Measurements from ENCODE around the gene SAP30BP. TPM values are rescaled to one million over a fixed set of nuclear protein-coding genes. Genes with fewer than 3 reads are reported as not detected.

SAP30BP gene
- total RNA-seq, 1 experiment from 2014 or later = 26.5 TPM

DNA sequence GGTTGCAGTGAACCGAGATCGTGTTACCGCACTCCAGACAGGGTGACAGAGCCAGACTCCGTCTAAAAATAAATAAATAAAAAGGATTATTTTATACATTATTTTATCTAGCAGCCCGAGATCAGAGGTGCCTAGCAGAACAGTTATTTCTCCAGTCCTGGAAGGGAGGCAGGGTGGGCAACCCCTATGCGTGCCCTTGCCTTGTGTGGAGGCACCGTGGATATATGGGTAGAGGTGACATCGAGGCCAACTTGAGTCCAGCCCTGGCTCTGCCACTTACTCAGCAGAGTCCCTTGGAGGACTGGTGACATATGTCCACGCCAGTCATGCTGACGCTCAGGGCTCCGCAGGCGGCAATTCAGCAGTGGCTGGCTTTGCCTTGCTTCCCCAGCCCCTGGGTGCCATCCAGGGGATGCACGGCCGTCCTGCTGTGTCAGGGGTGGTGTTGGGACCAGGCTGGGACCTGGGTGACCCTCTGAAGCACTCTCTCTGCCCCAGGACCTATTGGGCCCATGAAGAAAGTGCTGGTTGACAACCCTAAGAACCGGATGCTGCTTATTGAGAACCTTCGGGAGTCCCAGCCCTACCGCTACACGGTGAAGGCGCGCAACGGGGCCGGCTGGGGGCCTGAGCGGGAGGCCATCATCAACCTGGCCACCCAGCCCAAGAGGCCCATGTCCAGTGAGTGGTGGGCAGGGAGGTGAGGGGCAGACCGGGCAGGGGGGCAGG lies 84.7 kb downstream of the SAP30BP start:
- H3K79me2 ChIP-seq (ENCODE audit: low read length) = no peaks in the 10 kb centered on the region
- H3K9ac ChIP-seq (ENCODE audit: low read length) = no peak overlapping the region
- H4K20me1 ChIP-seq (ENCODE audit: insufficient read depth, low read depth, low read length) = no peaks in the 10 kb centered on the region
- no peaks in the 10 kb centered on the region for H3K9me3 ChIP-seq (ENCODE audit: low read length)
- H3K36me3 ChIP-seq (ENCODE audit: insufficient read depth, low read length) = no peaks in the 10 kb centered on the region
- DNase-seq = no peak
- no peak overlapping the region for H3K27ac ChIP-seq (ENCODE audit: low read length)
- H3K27me3 ChIP-seq (ENCODE audit: low read length) = no peaks in the 10 kb centered on the region
- H3K4me1 ChIP-seq (ENCODE audit: low read length) = peaks cover 26% of the 10 kb centered on the region
- H3K4me3 ChIP-seq (ENCODE audit: low read length) = no peak overlapping the region
- H3K9me2 ChIP-seq (replicated peaks; ENCODE audit: insufficient read depth, low read length) = no peaks in the 10 kb centered on the region
- H3K4me2 ChIP-seq (ENCODE audit: low read depth, low read length, poor library complexity, severe bottlenecking) = no peak overlapping the region
- H2AFZ ChIP-seq (ENCODE audit: low read length) = no peak overlapping the region

DNA sequence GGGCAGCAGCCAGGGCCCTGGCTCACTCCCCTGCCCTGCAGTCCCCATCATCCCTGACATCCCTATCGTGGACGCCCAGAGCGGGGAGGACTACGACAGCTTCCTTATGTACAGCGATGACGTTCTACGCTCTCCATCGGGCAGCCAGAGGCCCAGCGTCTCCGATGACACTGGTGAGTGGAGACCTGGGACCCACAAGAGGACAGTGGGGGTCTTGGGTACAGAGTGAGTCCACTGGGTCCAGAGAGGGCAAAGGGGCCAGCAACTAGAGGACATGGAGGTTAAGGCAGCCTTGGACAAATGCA lies 85.2 kb downstream of the SAP30BP start:
- Histone ChIP-seq H3K27me3 (ENCODE audit: low read length) (no peaks in the 10 kb centered on the region), H4K20me1 (ENCODE audit: insufficient read depth, low read depth, low read length) (no peaks in the 10 kb centered on the region), H3K79me2 (ENCODE audit: low read length) (no peaks in the 10 kb centered on the region), H3K4me1 (ENCODE audit: low read length) (peaks cover 26% of the 10 kb centered on the region), H3K9me3 (ENCODE audit: low read length) (no peaks in the 10 kb centered on the region), H2AFZ (ENCODE audit: low read length) (no peak overlapping the region), H3K9me2 (replicated peaks; ENCODE audit: insufficient read depth, low read length) (no peaks in the 10 kb centered on the region), H3K27ac (ENCODE audit: low read length) (no peak overlapping the region), H3K9ac (ENCODE audit: low read length) (no peak overlapping the region), H3K36me3 (ENCODE audit: insufficient read depth, low read length) (no peaks in the 10 kb centered on the region), H3K4me2 (ENCODE audit: low read depth, low read length, poor library complexity, severe bottlenecking) (no peak overlapping the region), H3K4me3 (ENCODE audit: low read length) (no peak overlapping the region)
- no peak for DNase-seq

DNA sequence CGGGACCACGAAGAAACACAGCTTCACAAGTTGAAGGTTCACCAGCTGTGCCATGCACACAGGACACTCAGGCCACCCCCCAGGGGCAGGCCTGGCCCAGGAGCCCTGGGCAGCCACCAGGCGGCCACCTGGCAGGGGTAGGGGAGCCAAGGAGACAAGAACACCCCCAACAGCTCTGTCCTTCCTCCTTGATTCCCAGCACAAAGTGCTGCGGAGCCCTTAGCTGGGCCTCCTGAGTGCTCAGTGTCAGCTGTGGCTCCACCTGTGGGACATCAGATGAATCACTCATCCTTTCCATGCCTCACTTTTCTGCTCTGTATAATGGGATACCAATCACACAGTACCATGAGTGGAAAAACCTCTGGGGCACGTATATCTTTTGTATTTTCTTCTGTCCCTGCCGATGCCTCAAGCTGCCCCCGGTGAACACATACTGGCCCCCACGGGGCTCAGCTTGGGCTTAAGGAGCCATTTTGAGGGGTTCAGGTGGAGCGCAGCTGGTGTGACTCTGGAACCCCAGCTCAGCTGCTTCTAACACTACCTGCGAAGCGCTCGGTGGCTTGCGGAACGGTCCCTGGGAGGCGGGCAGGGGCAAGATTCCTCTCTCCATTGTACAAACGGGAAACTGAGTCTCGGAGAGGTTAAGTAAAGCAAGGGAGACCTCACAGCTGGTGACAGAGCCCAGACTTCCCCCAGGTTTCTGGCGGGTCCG lies 85.8 kb downstream of the SAP30BP start:
- Histone ChIP-seq H3K9me2 (replicated peaks; ENCODE audit: insufficient read depth, low read length) (no peaks in the 10 kb centered on the region), H3K4me3 (ENCODE audit: low read length) (peak overlapping the region; percentile 62; the same call in 1 of the 2 replicates), H3K36me3 (ENCODE audit: insufficient read depth, low read length) (no peaks in the 10 kb centered on the region), H2AFZ (ENCODE audit: low read length) (peak overlapping the region; percentile 97), H3K9ac (ENCODE audit: low read length) (peak overlapping the region; percentile 70), H3K79me2 (ENCODE audit: low read length) (no peaks in the 10 kb centered on the region), H3K27me3 (ENCODE audit: low read length) (no peaks in the 10 kb centered on the region), H3K9me3 (ENCODE audit: low read length) (no peaks in the 10 kb centered on the region), H3K4me2 (ENCODE audit: low read depth, low read length, poor library complexity, severe bottlenecking) (peak overlapping the region; percentile 83), H4K20me1 (ENCODE audit: insufficient read depth, low read depth, low read length) (no peaks in the 10 kb centered on the region), H3K4me1 (ENCODE audit: low read length) (peaks cover 26% of the 10 kb centered on the region), H3K27ac (ENCODE audit: low read length) (no peak overlapping the region)
- DNase-seq = peak; percentile 57

DNA sequence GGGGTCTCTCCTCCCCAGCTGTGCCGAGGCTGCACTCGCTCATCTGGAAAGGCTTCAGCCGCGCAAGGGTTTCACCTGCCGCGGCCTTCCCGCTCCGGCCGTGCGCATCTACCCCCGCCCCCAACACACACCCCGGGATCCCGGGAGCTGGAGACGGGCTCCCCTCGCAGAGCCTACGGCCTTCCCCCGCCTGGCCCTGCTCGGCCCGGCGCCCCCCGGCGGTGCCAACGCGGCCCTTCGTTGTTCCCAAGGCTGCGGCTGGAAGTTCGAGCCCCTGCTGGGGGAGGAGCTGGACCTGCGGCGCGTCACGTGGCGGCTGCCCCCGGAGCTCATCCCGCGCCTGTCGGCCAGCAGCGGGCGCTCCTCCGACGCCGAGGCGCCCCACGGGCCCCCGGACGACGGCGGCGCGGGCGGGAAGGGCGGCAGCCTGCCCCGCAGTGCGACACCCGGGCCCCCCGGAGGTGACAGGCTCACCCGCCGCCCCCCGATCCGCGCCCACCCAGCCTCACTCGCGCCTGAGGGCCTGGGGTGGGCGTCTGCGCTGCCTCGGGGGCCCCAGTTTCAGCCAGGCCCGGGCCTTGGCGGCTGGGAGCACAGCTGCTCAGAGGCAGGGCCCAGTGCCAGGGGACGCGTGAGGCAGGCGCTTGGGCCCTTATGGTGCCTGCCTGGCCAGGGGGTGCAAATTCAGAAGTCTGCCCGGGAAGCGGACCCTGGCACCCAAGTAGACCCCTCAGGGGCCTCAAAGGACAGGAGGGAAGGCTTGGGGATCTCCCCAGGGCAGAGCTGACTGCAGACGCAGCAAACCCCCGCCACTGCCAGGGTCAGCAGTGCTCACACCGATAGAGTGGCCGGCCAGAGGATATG lies 86.6 kb downstream of the SAP30BP start:
- H3K79me2 ChIP-seq (ENCODE audit: low read length) = no peaks in the 10 kb centered on the region
- no peaks in the 10 kb centered on the region for H4K20me1 ChIP-seq (ENCODE audit: insufficient read depth, low read depth, low read length)
- peak; percentile 90 for DNase-seq
- no peaks in the 10 kb centered on the region for H3K9me3 ChIP-seq (ENCODE audit: low read length)
- H3K36me3 ChIP-seq (ENCODE audit: insufficient read depth, low read length) = no peaks in the 10 kb centered on the region
- H3K27ac ChIP-seq (ENCODE audit: low read length) = no peak overlapping the region
- peak overlapping the region; percentile 70 for H3K9ac ChIP-seq (ENCODE audit: low read length)
- H3K4me3 ChIP-seq (ENCODE audit: low read length) = peak overlapping the region; percentile 62; the same call in 1 of the 2 replicates
- no peaks in the 10 kb centered on the region for H3K9me2 ChIP-seq (replicated peaks; ENCODE audit: insufficient read depth, low read length)
- peaks cover 26% of the 10 kb centered on the region for H3K4me1 ChIP-seq (ENCODE audit: low read length)
- no peaks in the 10 kb centered on the region for H3K27me3 ChIP-seq (ENCODE audit: low read length)
- peak overlapping the region; percentile 83 for H3K4me2 ChIP-seq (ENCODE audit: low read depth, low read length, poor library complexity, severe bottlenecking)
- peak overlapping the region; percentile 97 for H2AFZ ChIP-seq (ENCODE audit: low read length)

DNA sequence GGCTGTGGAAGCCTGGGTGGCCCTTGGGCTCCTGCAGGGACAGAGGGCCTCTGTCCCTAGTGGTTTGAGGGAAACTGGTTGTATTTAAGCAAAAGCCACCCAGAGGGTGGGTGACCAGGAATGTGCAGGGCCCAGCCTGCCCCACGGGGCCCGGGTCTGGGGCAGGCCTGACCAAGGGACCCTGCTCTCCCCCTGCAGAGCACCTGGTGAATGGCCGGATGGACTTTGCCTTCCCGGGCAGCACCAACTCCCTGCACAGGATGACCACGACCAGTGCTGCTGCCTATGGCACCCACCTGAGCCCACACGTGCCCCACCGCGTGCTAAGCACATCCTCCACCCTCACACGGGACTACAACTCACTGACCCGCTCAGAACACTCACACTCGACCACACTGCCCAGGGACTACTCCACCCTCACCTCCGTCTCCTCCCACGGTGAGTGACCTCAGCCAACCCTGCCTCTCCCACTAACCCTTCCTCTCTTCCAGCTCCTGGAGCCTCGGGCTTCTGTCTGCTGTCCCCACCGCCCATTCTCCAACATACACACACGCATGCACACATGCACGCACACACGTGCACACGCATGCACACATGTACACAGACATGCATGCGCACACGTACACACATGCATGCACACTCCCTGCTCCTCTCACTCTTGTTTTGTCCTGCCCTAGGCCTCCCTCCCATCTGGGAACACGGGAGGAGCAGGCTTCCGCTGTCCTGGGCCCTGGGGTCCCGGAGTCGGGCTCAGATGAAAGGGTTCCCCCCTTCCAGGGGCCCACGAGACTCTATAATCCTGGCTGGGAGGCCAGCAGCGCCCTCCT lies 87.5 kb downstream of the SAP30BP start:
- Histone ChIP-seq H3K9ac (ENCODE audit: low read length) (peak overlapping the region; percentile 70), H3K36me3 (ENCODE audit: insufficient read depth, low read length) (no peaks in the 10 kb centered on the region), H3K4me3 (ENCODE audit: low read length) (no peak overlapping the region), H3K9me3 (ENCODE audit: low read length) (no peaks in the 10 kb centered on the region), H4K20me1 (ENCODE audit: insufficient read depth, low read depth, low read length) (no peaks in the 10 kb centered on the region), H3K27me3 (ENCODE audit: low read length) (no peaks in the 10 kb centered on the region), H3K4me1 (ENCODE audit: low read length) (peaks cover 20% of the 10 kb centered on the region), H3K9me2 (replicated peaks; ENCODE audit: insufficient read depth, low read length) (no peaks in the 10 kb centered on the region), H3K27ac (ENCODE audit: low read length) (no peak overlapping the region), H3K79me2 (ENCODE audit: low read length) (no peaks in the 10 kb centered on the region), H2AFZ (ENCODE audit: low read length) (no peak overlapping the region; the same call in 1 of the 2 replicates), H3K4me2 (ENCODE audit: low read depth, low read length, poor library complexity, severe bottlenecking) (peak overlapping the region; percentile 83)
- no peak for DNase-seq

DNA sequence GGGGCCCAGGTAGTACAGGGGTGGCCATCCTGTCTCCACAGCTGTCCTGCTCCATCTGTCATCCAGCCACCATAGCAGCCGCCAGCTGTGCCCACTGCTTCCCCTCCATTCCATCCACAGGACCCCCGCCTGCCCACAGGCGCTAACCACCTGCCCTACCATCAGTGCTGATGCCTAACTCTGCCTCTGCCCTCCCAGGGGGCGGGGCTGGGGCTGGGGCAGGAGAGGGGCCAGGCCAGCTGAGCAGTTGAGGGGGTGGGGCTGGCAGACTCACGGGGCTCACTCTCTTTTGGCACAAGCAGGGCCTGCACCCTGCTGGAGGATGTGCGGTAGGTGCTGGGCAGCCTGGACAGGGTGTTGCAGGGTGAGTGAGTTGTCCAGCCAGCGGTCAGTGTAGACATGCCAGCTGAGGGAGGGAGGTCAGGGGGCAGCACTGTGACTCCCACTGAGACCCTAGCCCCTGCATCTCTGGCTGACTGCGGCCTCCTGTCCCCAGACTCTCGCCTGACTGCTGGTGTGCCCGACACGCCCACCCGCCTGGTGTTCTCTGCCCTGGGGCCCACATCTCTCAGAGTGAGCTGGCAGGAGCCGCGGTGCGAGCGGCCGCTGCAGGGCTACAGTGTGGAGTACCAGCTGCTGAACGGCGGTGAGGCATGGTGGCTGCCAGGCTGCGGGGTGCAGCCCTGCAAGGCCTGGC lies 88.2 kb downstream of the SAP30BP start:
- no peak overlapping the region for H3K4me3 ChIP-seq (ENCODE audit: low read length)
- no peaks in the 10 kb centered on the region for H3K36me3 ChIP-seq (ENCODE audit: insufficient read depth, low read length)
- H3K9ac ChIP-seq (ENCODE audit: low read length) = no peak overlapping the region
- H3K27me3 ChIP-seq (ENCODE audit: low read length) = no peaks in the 10 kb centered on the region
- no peak overlapping the region for H3K27ac ChIP-seq (ENCODE audit: low read length)
- no peaks in the 10 kb centered on the region for H3K9me2 ChIP-seq (replicated peaks; ENCODE audit: insufficient read depth, low read length)
- no peaks in the 10 kb centered on the region for H3K9me3 ChIP-seq (ENCODE audit: low read length)
- DNase-seq = peak; percentile 65
- H2AFZ ChIP-seq (ENCODE audit: low read length) = no peak overlapping the region
- peaks cover 14% of the 10 kb centered on the region for H3K4me1 ChIP-seq (ENCODE audit: low read length)
- no peak overlapping the region for H3K4me2 ChIP-seq (ENCODE audit: low read depth, low read length, poor library complexity, severe bottlenecking)
- no peaks in the 10 kb centered on the region for H4K20me1 ChIP-seq (ENCODE audit: insufficient read depth, low read depth, low read length)
- no peaks in the 10 kb centered on the region for H3K79me2 ChIP-seq (ENCODE audit: low read length)

DNA sequence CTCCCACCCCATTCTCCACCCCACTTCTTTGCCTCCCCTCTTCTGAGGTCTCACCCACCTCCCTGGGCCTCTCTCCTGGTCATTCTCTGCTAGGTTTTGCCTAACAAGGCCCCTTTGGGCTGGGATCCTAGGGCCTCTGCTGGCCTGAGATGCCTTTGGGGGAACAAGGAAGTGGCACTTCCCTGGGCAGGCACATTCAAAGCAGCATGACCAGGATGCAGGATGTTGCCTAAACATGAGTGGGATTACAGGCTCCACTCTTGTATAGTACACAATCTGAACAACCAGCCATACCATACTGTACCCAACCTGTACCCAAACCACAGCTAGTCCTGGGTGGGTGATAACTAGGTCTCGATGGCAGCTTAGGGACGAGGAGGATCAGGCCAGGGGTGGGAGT lies 88.9 kb downstream of the SAP30BP start:
- Histone ChIP-seq H3K4me2 (ENCODE audit: low read depth, low read length, poor library complexity, severe bottlenecking) (no peak overlapping the region), H3K9me2 (replicated peaks; ENCODE audit: insufficient read depth, low read length) (no peaks in the 10 kb centered on the region), H3K9me3 (ENCODE audit: low read length) (no peaks in the 10 kb centered on the region), H3K79me2 (ENCODE audit: low read length) (no peaks in the 10 kb centered on the region), H3K4me1 (ENCODE audit: low read length) (peaks cover 14% of the 10 kb centered on the region), H4K20me1 (ENCODE audit: insufficient read depth, low read depth, low read length) (no peaks in the 10 kb centered on the region), H3K36me3 (ENCODE audit: insufficient read depth, low read length) (no peaks in the 10 kb centered on the region), H3K4me3 (ENCODE audit: low read length) (no peak overlapping the region), H3K9ac (ENCODE audit: low read length) (no peak overlapping the region), H3K27ac (ENCODE audit: low read length) (no peak overlapping the region), H2AFZ (ENCODE audit: low read length) (no peak overlapping the region), H3K27me3 (ENCODE audit: low read length) (no peaks in the 10 kb centered on the region)
- DNase-seq = no peak
